Heart right ventricle (tissue), 16 donors: ENCODE measurements around the gene UGT1A3. TPM values are rescaled to one million over a fixed set of nuclear protein-coding genes. Genes with fewer than 3 reads are reported as not detected.
A peak's percentile ranks its signal among the peaks of the same experiment; 100 is the strongest.

ENCODE experiments used
- ATAC-seq, 8 donors: fragments of 200-7000 bp; cut with Tn5 transposase; one replicate each; pipeline ENCODE4 v1.9.1; 2020; ENCODE audit warnings: mild to moderate bottlenecking in 8 of 8, moderate library complexity in 8 of 8, moderate number of reproducible peaks in 1 of 8
- DNase-seq, 2 donors: peaks; one replicate each; pipeline ENCODE4 v3.0.0-alpha.2; 2020
- H3K27ac ChIP-seq, 10 donors: fragments of 200-600 bp; sonication (generic) in 2 of 10; one replicate each; pipeline versions ENCODE4 v1.5.0 to v1.8.0; 2020 to 2022; ENCODE audit warnings: mild to moderate bottlenecking in 3 of 10
- H3K27me3 ChIP-seq, 7 donors: fragments of 200-600 bp; one replicate each; pipeline ENCODE4 v1.8.0; 2021 to 2022; ENCODE audit warnings: mild to moderate bottlenecking in 2 of 7
- H3K36me3 ChIP-seq, 9 donors: fragments of 200-600 bp; sonication (generic) in 1 of 9; one replicate each; pipeline versions ENCODE4 v1.5.0 to v1.8.0; 2020 to 2022; ENCODE audit warnings: mild to moderate bottlenecking in 2 of 9
- H3K4me1 ChIP-seq, 9 donors: fragments of 200-600 bp; sonication (generic) in 1 of 9; one replicate each; pipeline versions ENCODE4 v1.5.0 to v1.8.0; 2020 to 2022; ENCODE audit warnings: mild to moderate bottlenecking in 4 of 9
- H3K4me3 ChIP-seq, 10 donors: fragments of 200-600 bp; sonication (generic) in 2 of 10; one replicate each; pipeline versions ENCODE4 v1.5.0 to v1.8.0; 2020 to 2022; ENCODE audit warnings: mild to moderate bottlenecking in 7 of 10, moderate library complexity in 2 of 10
- H3K9me3 ChIP-seq, 11 donors: fragments of 200-600 bp in 10 of 11; sonication (generic) in 2 of 11; one replicate each; pipeline versions ENCODE4 v1.5.0 to v1.8.0; 2013 to 2022; ENCODE audit warnings: mild to moderate bottlenecking in 2 of 11, control low read depth in 1 of 11, moderate library complexity in 1 of 11
- CTCF ChIP-seq, 9 donors: fragments of 200-600 bp; sonication (generic) in 2 of 9; IDR thresholded peaks; one replicate each; pipeline versions ENCODE4 v1.5.0 to v1.8.0; 2021 to 2022; ENCODE audit warnings: antibody characterized with exemption in 9 of 9, mild to moderate bottlenecking in 5 of 9, moderate library complexity in 1 of 9
- WGBS, 2 donors: extraction: QIAGEN DNeasy Blood & Tissue Kit; methylation state at CpG; one replicate each; pipeline ENCODE4 v1.1.7; 2013; ENCODE audit warnings: inconsistent platforms in 1 of 2; 5-methylcytosine and 5-hydroxymethylcytosine counted together
- intact Hi-C, 10 donors: fragments of 100-400 bp; cut with DNase I; formaldehyde crosslinking; loops; one replicate each; pipeline versions ENCODE4 v1.11.1 to v1.14.2; 2022
- polyA plus RNA-seq, 2 donors: library from polyadenylated mRNA; stranded (reverse); fragments of 200-250 nt; gene quantifications; one replicate each; pipeline ENCODE4 v1.2.3, GENCODE V29; 2013
- total RNA-seq, 10 donors: library from RNA; stranded (reverse); fragmentation: NEBNext Ultra II Directional in 3 of 10; extraction: Animal tissue kit (Norgen Biotek cat#: 25700) in 3 of 10; gene quantifications; one replicate each; pipeline versions ENCODE4 v1.2.1 to v1.2.4, GENCODE V29; 2021 to 2023
- donor health status: Arrhythmogenic right ventricular cardiomyopathy.
- donor health status: ischemic (EF 13 %, LVEDD 7.1; RV severe dilation, severe dysfunction).
- donor health status: healthy with polysubstance abuse.
- donor health status: DM: no; HTN: yes; CAD: no.
- donor health status: DM: no; HTN: no; CAD: no.
- donor health status: ischemic (EF 25% LVEDD 6.9; RV normal size, moderate dysfunction).
- donor health status: ischemic (EF 25% LVEDD 5.7; RV mildly dilated, moderate dysfunction).
- donor health status: healthy.
- donor health status: DM: yes; HTN: yes; CAD: no.
- donor health status: Ischemic cardiomyopathy.
- donor health status: ischemic (EF 35%, LVEDD 5.7; RV mildly dilated, moderate dysfunction).
- donor health status: nonischemic (EF 11% LVEDD 7.7; RV severe dilation, severe dysfunction).
- donor health status: DM: yes; HTN: yes; CAD: no.
- donor health status: PGD.
- donor health status: ischemic (EF 29% LVEDD 5.4; RV normal size, mild dysfunction).
- donor health status: nonischemic (EF 23%, LVEDD 6.1; RV moderate dilation, normal function).

The UGT1A3 gene
- total and polyA plus RNA-seq, 12 donors = not detected

- DNase-seq = no peak
- peaks cover 0 to 5% (median 3%) of the 10 kb centered on the region in 7 donors for H3K27me3 ChIP-seq
- 75 to 78% methylated on average over 9 of the region's 9 CpGs for WGBS, 2 donors
- no peak overlapping the region for H3K4me3 ChIP-seq
- ATAC-seq = peak in 1 of 8 donors; percentile 37
- intact Hi-C loops = no loop called here
- H3K9me3 ChIP-seq = peaks cover 0 to 5% (median 0%) of the 10 kb centered on the region in 11 donors
- no peaks in the 10 kb centered on the region for H3K4me1 ChIP-seq
- no peak overlapping the region for H3K27ac ChIP-seq
- H3K36me3 ChIP-seq = no peaks in the 10 kb centered on the region
- TF ChIP-seq CTCF (IDR thresholded peaks at IDR 0.05) = no peak
These were observed 72.7 kb downstream of the UGT1A3 start for GRCh38 chr2:233801357-233802131.

GRCh38 chr2:233802132-233802815 lies 73.4 kb downstream of the UGT1A3 start:
- 56 to 66% methylated on average over 3 of the region's 3 CpGs for WGBS, 2 donors
- TF ChIP-seq CTCF (IDR thresholded peaks at IDR 0.05) = no peak
- Histone ChIP-seq H3K9me3 (peaks cover 0 to 5% (median 0%) of the 10 kb centered on the region in 11 donors), H3K4me3 (no peak overlapping the region), H3K36me3 (no peaks in the 10 kb centered on the region), H3K27ac (no peak overlapping the region), H3K4me1 (no peaks in the 10 kb centered on the region), H3K27me3 (peaks cover 0 to 5% (median 3%) of the 10 kb centered on the region in 7 donors)
- DNase-seq = no peak
- ATAC-seq = no peak
- intact Hi-C loops = no loop called here

- H3K27me3 ChIP-seq = peaks cover 0 to 14% (median 6%) of the 10 kb centered on the region in 7 donors
- H3K36me3 ChIP-seq = no peaks in the 10 kb centered on the region
- no peak for DNase-seq
- H3K9me3 ChIP-seq = peaks cover 0 to 5% (median 0%) of the 10 kb centered on the region in 11 donors
- no peak for TF ChIP-seq CTCF (IDR thresholded peaks at IDR 0.05)
- intact Hi-C loops = no loop called here
- H3K27ac ChIP-seq = no peak overlapping the region
- H3K4me3 ChIP-seq = no peak overlapping the region
- H3K4me1 ChIP-seq = no peaks in the 10 kb centered on the region
- whole genome bisulfite sequencing, 2 donors = 60 to 69% methylated on average over 2 of the region's 2 CpGs
- ATAC-seq = no peak
These were observed 74.6 kb downstream of the UGT1A3 start for GRCh38 chr2:233803292-233803911.

- peaks cover 0 to 20% (median 11%) of the 10 kb centered on the region in 7 donors for H3K27me3 ChIP-seq
These were observed 75.2 kb downstream of the UGT1A3 start for GRCh38 chr2:233803994-233804393.

More at GRCh38 chr2:233803994-233804393, 75.2 kb downstream of the UGT1A3 start:
- Histone ChIP-seq H3K9me3 (peaks cover 0 to 5% (median 0%) of the 10 kb centered on the region in 11 donors), H3K4me3 (no peak overlapping the region), H3K36me3 (no peaks in the 10 kb centered on the region), H3K27ac (no peak overlapping the region), H3K4me1 (no peaks in the 10 kb centered on the region)
- TF ChIP-seq CTCF (IDR thresholded peaks at IDR 0.05) = no peak
- 66 to 71% methylated on average over 8 of the region's 8 CpGs for WGBS, 2 donors
- intact Hi-C loops = no loop called here
- DNase-seq = no peak
- no peak for ATAC-seq
